Sigmoid colon (tissue), 7 donors: ENCODE data around the gene A2M. TPM values are rescaled to one million over a fixed set of nuclear protein-coding genes. Genes with fewer than 3 reads are reported as not detected.
A peak's percentile ranks its signal among the peaks of the same experiment; 100 is the strongest.

Experiments
- DNase-seq: peaks from one replicate; pipeline ENCODE4 v3.0.0-alpha.2; 2019
- H3K27ac ChIP-seq, 4 donors: fragments of 200-600 bp; sonication (generic); one replicate each; pipeline ENCODE4 v1.5.1; 2016 to 2019; ENCODE audit warnings: mild to moderate bottlenecking in 1 of 4
- H3K27me3 ChIP-seq, 3 donors: fragments of 200-600 bp; sonication (generic); one replicate each; pipeline ENCODE4 v1.5.1; 2019; ENCODE audit warnings: mild to moderate bottlenecking in 1 of 3
- H3K36me3 ChIP-seq, 4 donors: fragments of 200-600 bp; sonication (generic); one replicate each; pipeline ENCODE4 v1.5.1; 2016 to 2019
- H3K4me1 ChIP-seq, 4 donors: fragments of 200-600 bp; sonication (generic); one replicate each; pipeline ENCODE4 v1.5.1; 2017 to 2019
- H3K4me3 ChIP-seq, 4 donors: fragments of 200-600 bp; sonication (generic); one replicate each; pipeline ENCODE4 v1.5.1; 2017 to 2019; ENCODE audit warnings: mild to moderate bottlenecking in 2 of 4, moderate library complexity in 1 of 4
- H3K9me3 ChIP-seq, 4 donors: fragments of 200-600 bp in 3 of 4; sonication (generic) in 3 of 4; one replicate each; pipeline versions ENCODE4 v1.5.1 to v1.6.1; 2013 to 2019
- EP300 ChIP-seq, 4 donors: sonication (generic); formaldehyde crosslinking; IDR thresholded peaks; one replicate each; pipeline ENCODE4 v1.6.1; 2017; ENCODE audit warnings: antibody characterized with exemption in 4 of 4
- POLR2A ChIP-seq, 2 donors: fragments of 450-650 bp; IDR thresholded peaks; one replicate each; pipeline ENCODE4 v1.6.1; 2016; ENCODE audit warnings: antibody characterized with exemption in 2 of 2, mild to moderate bottlenecking in 2 of 2, moderate library complexity in 2 of 2
- POLR2AphosphoS5 ChIP-seq, 4 donors: sonication (generic); formaldehyde crosslinking; IDR thresholded peaks; one replicate each; pipeline ENCODE4 v1.6.1; 2017; ENCODE audit warnings: antibody characterized with exemption in 4 of 4
- WGBS, 2 donors: extraction: QIAGEN DNeasy Blood & Tissue Kit; methylation state at CpG; one replicate each; pipeline ENCODE4 v1.1.7; 2013; 5-methylcytosine and 5-hydroxymethylcytosine counted together
- intact Hi-C: fragments of 100-400 bp; cut with DNase I; formaldehyde crosslinking; loops from one replicate; pipeline ENCODE4 v1.15.1; 2023
- polyA plus RNA-seq, 3 donors: library from polyadenylated mRNA; stranded (reverse); fragments of 200-250 nt; gene quantifications; one replicate each; pipeline ENCODE4 v1.2.3, GENCODE V29; 2013
- total RNA-seq, 4 donors: library from RNA; depleted of rRNA; stranded (reverse); fragments of >200 nt; gene quantifications; one replicate each; pipeline ENCODE4 v1.1.0, GENCODE V29; 2016
- TF ChIP-seq, protein P1 (sequence below), 4 experiments: fragments of 450-650 bp in 3 of 4; fragments of 200-600 bp in 1 of 4; IDR thresholded peaks; one replicate each; pipeline ENCODE4 v1.5.1; 2016 to 2019; ENCODE audit warnings: antibody characterized with exemption in 4 of 4, mild to moderate bottlenecking in 3 of 4, moderate library complexity in 2 of 4
- donor health status: healthy with polysubstance abuse.
- donor health status: Bipolar disorder and iron deficiency.
- donor health status: healthy.

A2M gene
- total and polyA plus RNA-seq, 7 donors = 34.2 to 296 (median 195) TPM

- no peak overlapping the region for H3K4me3 ChIP-seq
- no peaks in the 10 kb centered on the region for H3K27me3 ChIP-seq
- intact Hi-C loops = loop anchor here (5.0 kb wide), 1 partner anchor 157 kb away; no protein-coding TSS in a partner anchor
- peak overlapping the region in 1 of 4 donors; percentile 82 for H3K27ac ChIP-seq
- H3K9me3 ChIP-seq = no peaks in the 10 kb centered on the region
- H3K4me1 ChIP-seq = peaks cover 0 to 36% (median 28%) of the 10 kb centered on the region in 4 donors
- DNase-seq = no peak
- TF ChIP-seq POLR2AphosphoS5 (IDR thresholded peaks at IDR 0.05) (no peak), EP300 (IDR thresholded peaks at IDR 0.05) (no peak), POLR2A (IDR thresholded peaks at IDR 0.05) (no peak)
- TF ChIP-seq, protein P1, sequence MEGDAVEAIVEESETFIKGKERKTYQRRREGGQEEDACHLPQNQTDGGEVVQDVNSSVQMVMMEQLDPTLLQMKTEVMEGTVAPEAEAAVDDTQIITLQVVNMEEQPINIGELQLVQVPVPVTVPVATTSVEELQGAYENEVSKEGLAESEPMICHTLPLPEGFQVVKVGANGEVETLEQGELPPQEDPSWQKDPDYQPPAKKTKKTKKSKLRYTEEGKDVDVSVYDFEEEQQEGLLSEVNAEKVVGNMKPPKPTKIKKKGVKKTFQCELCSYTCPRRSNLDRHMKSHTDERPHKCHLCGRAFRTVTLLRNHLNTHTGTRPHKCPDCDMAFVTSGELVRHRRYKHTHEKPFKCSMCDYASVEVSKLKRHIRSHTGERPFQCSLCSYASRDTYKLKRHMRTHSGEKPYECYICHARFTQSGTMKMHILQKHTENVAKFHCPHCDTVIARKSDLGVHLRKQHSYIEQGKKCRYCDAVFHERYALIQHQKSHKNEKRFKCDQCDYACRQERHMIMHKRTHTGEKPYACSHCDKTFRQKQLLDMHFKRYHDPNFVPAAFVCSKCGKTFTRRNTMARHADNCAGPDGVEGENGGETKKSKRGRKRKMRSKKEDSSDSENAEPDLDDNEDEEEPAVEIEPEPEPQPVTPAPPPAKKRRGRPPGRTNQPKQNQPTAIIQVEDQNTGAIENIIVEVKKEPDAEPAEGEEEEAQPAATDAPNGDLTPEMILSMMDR (IDR thresholded peaks at IDR 0.05) = no peak
- H3K36me3 ChIP-seq = no peaks in the 10 kb centered on the region
- WGBS, 2 donors = 71 to 83% methylated on average over 10 of the region's 10 CpGs
These were observed 4.9 kb upstream of the A2M start for GRCh38 chr12:9120487-9121184.

GRCh38 chr12:9118158-9118557, 2.4 kb upstream of the A2M start:
- Histone ChIP-seq H3K4me1 (peaks cover 0 to 50% (median 33%) of the 10 kb centered on the region in 4 donors), H3K4me3 (no peak overlapping the region), H3K9me3 (no peaks in the 10 kb centered on the region), H3K36me3 (no peaks in the 10 kb centered on the region), H3K27me3 (no peaks in the 10 kb centered on the region), H3K27ac (peak overlapping the region; percentile 79 to 83 (median 82))
- intact Hi-C loops = no loop called here
- DNase-seq = no peak
- TF ChIP-seq POLR2AphosphoS5 (IDR thresholded peaks at IDR 0.05) (peak in 2 of 4 donors; percentile 21 to 43), EP300 (IDR thresholded peaks at IDR 0.05) (no peak)
- 57 to 76% methylated on average over 3 of the region's 3 CpGs for WGBS, 2 donors

DNA sequence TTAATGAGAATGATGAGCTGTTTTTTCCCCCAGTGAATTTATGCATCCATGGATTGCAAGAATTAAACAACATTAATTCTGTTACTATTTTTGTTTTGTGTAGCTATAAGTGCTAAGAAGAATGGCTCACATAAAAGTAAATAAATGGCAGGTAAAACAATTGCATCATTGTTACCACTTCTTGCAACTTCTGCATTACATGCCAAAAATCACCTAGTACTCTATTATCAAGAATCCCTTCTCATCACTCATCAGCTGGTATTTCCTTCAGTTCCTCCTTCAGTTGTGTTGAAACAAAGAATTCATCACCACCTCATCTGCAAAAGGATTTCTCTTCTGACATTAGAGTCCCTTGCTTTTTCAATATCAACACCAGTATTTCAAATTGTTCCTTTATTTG, 773 bp downstream of the A2M start:
- H3K4me3 ChIP-seq = peak overlapping the region; percentile 26 to 49 (median 42)
- H3K27me3 ChIP-seq = no peaks in the 10 kb centered on the region
- H3K27ac ChIP-seq = peak overlapping the region; percentile 79 to 83 (median 82)
- intact Hi-C loops = loop anchor here (2.0 kb wide), 1 partner anchor 50 kb away; no protein-coding TSS in a partner anchor
- DNase-seq = no peak
- peaks cover 0 to 43% (median 34%) of the 10 kb centered on the region in 4 donors for H3K4me1 ChIP-seq
- TF ChIP-seq EP300 (IDR thresholded peaks at IDR 0.05) = no peak
- no peak for TF ChIP-seq POLR2AphosphoS5 (IDR thresholded peaks at IDR 0.05)
- TF ChIP-seq, protein P1 (IDR thresholded peaks at IDR 0.05) = no peak
- no peak for TF ChIP-seq POLR2A (IDR thresholded peaks at IDR 0.05)
- peaks cover 0 to 24% (median 11%) of the 10 kb centered on the region in 4 donors for H3K36me3 ChIP-seq
- no peaks in the 10 kb centered on the region for H3K9me3 ChIP-seq

GRCh38 chr12:9113987-9114309, 1.8 kb downstream of the A2M start:
- Histone ChIP-seq H3K4me1 (peaks cover 0 to 38% (median 28%) of the 10 kb centered on the region in 4 donors), H3K4me3 (peak overlapping the region; percentile 5 to 49 (median 24)), H3K36me3 (peaks cover 0 to 34% (median 20%) of the 10 kb centered on the region in 4 donors), H3K27ac (peak overlapping the region; percentile 46 to 83 (median 69)), H3K9me3 (no peaks in the 10 kb centered on the region), H3K27me3 (no peaks in the 10 kb centered on the region)
- intact Hi-C loops = loop anchor here (2.0 kb wide), 1 partner anchor 49 kb away; no protein-coding TSS in a partner anchor
- WGBS, 2 donors = 74 to 82% methylated on average over 1 of the region's 1 CpG
- TF ChIP-seq EP300 (IDR thresholded peaks at IDR 0.05) = no peak
- TF ChIP-seq POLR2AphosphoS5 (IDR thresholded peaks at IDR 0.05) = no peak
- TF ChIP-seq, protein P1 (IDR thresholded peaks at IDR 0.05) = no peak
- no peak for TF ChIP-seq POLR2A (IDR thresholded peaks at IDR 0.05)
- DNase-seq = no peak

DNA sequence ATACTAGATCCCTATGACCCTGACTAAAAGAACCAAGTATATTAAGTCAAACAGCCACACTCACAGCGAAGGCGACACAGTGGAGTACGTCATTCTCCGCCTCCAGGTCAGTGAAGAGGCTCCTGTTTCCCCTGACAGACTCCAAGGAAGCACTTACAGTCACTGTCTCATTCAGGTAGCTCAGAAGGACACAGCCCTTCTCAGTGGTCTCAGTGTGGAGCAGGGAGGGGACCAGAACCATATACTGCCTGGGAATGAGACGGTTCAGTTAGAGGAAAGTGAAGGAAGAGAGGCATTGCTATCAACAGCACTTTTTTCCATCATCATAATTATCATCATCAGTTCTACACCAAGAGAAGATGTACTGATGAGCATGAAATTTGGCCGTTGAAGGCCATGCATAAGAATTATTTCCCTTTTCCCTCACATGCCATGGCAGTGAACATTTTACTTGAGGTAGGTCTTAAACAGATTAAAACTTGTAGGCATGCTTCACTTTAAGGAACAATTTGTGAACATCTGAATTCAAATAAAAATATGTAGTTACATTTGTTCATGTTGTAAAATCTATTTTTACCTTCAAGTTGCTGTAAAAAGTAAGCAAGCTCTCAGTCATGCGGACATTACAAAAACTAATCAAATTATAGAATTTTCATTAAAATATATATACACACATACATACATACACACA, 2.3 kb downstream of the A2M start:
- Histone ChIP-seq H3K36me3 (peaks cover 0 to 39% (median 21%) of the 10 kb centered on the region in 4 donors), H3K9me3 (no peaks in the 10 kb centered on the region), H3K4me1 (peaks cover 0 to 36% (median 24%) of the 10 kb centered on the region in 4 donors), H3K4me3 (peak overlapping the region; percentile 5 to 49 (median 24)), H3K27me3 (no peaks in the 10 kb centered on the region), H3K27ac (peak overlapping the region; percentile 46 to 83 (median 69))
- TF ChIP-seq POLR2A (IDR thresholded peaks at IDR 0.05) (no peak), POLR2AphosphoS5 (IDR thresholded peaks at IDR 0.05) (no peak), EP300 (IDR thresholded peaks at IDR 0.05) (no peak)
- TF ChIP-seq, protein P1 (IDR thresholded peaks at IDR 0.05) = no peak
- DNase-seq = no peak
- intact Hi-C loops = no loop called here
- 73 to 82% methylated on average over 7 of the region's 7 CpGs for WGBS, 2 donors
